D721Med (cell line): ENCODE measurements around the gene TGFBR2.

Source experiments
- DNase-seq: peaks from one replicate; pipeline ENCODE4 v3.0.0; 2011; ENCODE audit warnings: low spot score; ENCODE audit not compliant: insufficient read length
- FAIRE-seq: peaks from 2 replicates; lab custom pipeline; 2011; peaks lifted over from hg19 to GRCh38; lab: Jason Lieb, UNC
- CTCF ChIP-seq: IDR thresholded peaks from 2 replicates; pipeline ENCODE4 v1.5.1; 2012; ENCODE audit warnings: mild to moderate bottlenecking, control low read depth; ENCODE audit not compliant: insufficient read depth; ENCODE audit errors: missing control alignments

The TGFBR2 gene

GRCh38 chr3:30711151-30711550 lies 104.8 kb downstream of the TGFBR2 start:
- TF ChIP-seq CTCF: no peak
- DNase-seq (no peak), FAIRE-seq (no peak)

GRCh38 chr3:30711867-30712266 lies 105.5 kb downstream of the TGFBR2 start:
- no peak for DNase-seq
- no peak for FAIRE-seq
- TF ChIP-seq CTCF: no peak

GRCh38 chr3:30712991-30713390 lies 106.6 kb downstream of the TGFBR2 start:
- TF ChIP-seq CTCF: no peak
- FAIRE-seq (no peak), DNase-seq (no peak)

GRCh38 chr3:30713885-30714503 lies 107.6 kb downstream of the TGFBR2 start:
- TF ChIP-seq CTCF: no peak
- FAIRE-seq: no peak
- DNase-seq: no peak

- FAIRE-seq (no peak), DNase-seq (no peak)
- no peak for TF ChIP-seq CTCF
These were observed 113.1 kb downstream of the TGFBR2 start for GRCh38 chr3:30719536-30719935.

- FAIRE-seq (no peak), DNase-seq (no peak)
- no peak for TF ChIP-seq CTCF
These were observed 114.3 kb downstream of the TGFBR2 start for GRCh38 chr3:30720586-30721313.

GRCh38 chr3:30721314-30721634 lies 114.9 kb downstream of the TGFBR2 start:
- no peak for TF ChIP-seq CTCF
- DNase-seq: no peak

More at GRCh38 chr3:30721314-30721634, 114.9 kb downstream of the TGFBR2 start:
- FAIRE-seq: no peak
